ENCODE results near the gene ARHGAP30. TPM values are rescaled to one million over a fixed set of nuclear protein-coding genes. Genes with fewer than 3 reads are reported as not detected.

ARHGAP30 gene
- total RNA-seq (2012; rRNA removed) (not detected in 2 replicates), polyA plus RNA-seq (2012; rRNA removed) (0.02 and 0.03 TPM in 2 replicates), Bru-seq, nascent RNA (percentile 4 among the genes with signal in this experiment), BruChase-seq, experiment 1, labeled RNA remaining after a 6-hour chase (percentile 6 among the genes with signal in this experiment), BruChase-seq, experiment 2, labeled RNA remaining after a 2-hour chase (percentile 10 among the genes with signal in this experiment)
- not detected in 2 replicates for polyA plus RNA-seq (2012; cell fraction: cytosol; rRNA removed)
- 0.05 TPM in 1 of 2 replicates, not detected in the other for polyA plus RNA-seq (2012; cell fraction: nucleus; rRNA removed; ENCODE audit: low replicate concordance)
- long read RNA-seq = 0 reads

- no peaks in the 10 kb centered on the region for H3K79me1 ChIP-seq (ENCODE audit: low read depth in 1 of 2, low read length in 2 of 2)
- no peak within 1 kb of the TSS for H3K18ac ChIP-seq (ENCODE audit: low read depth, low read length)
- no peak within 1 kb of the TSS for H4K5ac ChIP-seq (ENCODE audit: low read depth, low read length)
- no peaks in the 10 kb centered on the region for H3K4me1 ChIP-seq (ENCODE audit: control insufficient read depth, insufficient read depth, low read length)
- no peaks in the 10 kb centered on the region for H3K36me3 ChIP-seq (ENCODE audit: control insufficient read depth, insufficient read depth, low read length)
- H2BK120ac ChIP-seq (ENCODE audit: low read depth, low read length) = no peak within 1 kb of the TSS
- no peak for DNase-seq
- H2AFZ ChIP-seq (replicated peaks; ENCODE audit: low read length, poor library complexity) = peak within 1 kb of the TSS; percentile 63
- ATAC-seq (ENCODE audit: low read depth) = no peak
- in situ Hi-C loops (cut with MboI; ENCODE audit: low sequenced_read_pairs) (no loop called here), intact Hi-C loops (cut with micrococcal nuclease) (no loop called here), dilution Hi-C loops (cut with HindIII; ENCODE audit: low sequenced_read_pairs, unreplicated experiment) (no loop called here)
- no peak within 1 kb of the TSS for H4K91ac ChIP-seq (ENCODE audit: insufficient read depth, low read depth, low read length)
- H2BK15ac ChIP-seq (ENCODE audit: low read depth, low read length) = no peak within 1 kb of the TSS
- no TSS peak for BruUV-seq (replicated peaks)
- H4K8ac ChIP-seq (ENCODE audit: low read depth in 2 of 2, low read length in 2 of 2) = no peak within 1 kb of the TSS
- no peak within 1 kb of the TSS for H2BK20ac ChIP-seq (ENCODE audit: low read depth, low read length)
- H4K20me1 ChIP-seq (ENCODE audit: insufficient read depth, low read length) = no peaks in the 10 kb centered on the region; the same call in none of the 2 replicates
- H3K4me2 ChIP-seq (ENCODE audit: low read depth, low read length) = no peak within 1 kb of the TSS
- no peak within 1 kb of the TSS for H3K56ac ChIP-seq (ENCODE audit: extremely low read depth, insufficient read depth, low read length)
- no peak within 1 kb of the TSS for H2BK5ac ChIP-seq (ENCODE audit: low read depth, low read length, poor library complexity, severe bottlenecking)
- no peak within 1 kb of the TSS for H3K4ac ChIP-seq (ENCODE audit: low read depth, low read length)
- no peak within 1 kb of the TSS for H3K4me3 ChIP-seq (ENCODE audit: insufficient read depth, low read depth, low read length)
- H2AK5ac ChIP-seq (ENCODE audit: low read depth, low read length) = no peak within 1 kb of the TSS; the same call in 1 of the 2 replicates
- no peak for TF ChIP-seq MAFK (IDR thresholded peaks at IDR 0.05; ENCODE audit: low read depth, low read length)
- TF ChIP-seq FOS (IDR thresholded peaks at IDR 0.05; ENCODE audit: low read depth, low read length) = no peak
- no peak for TF ChIP-seq SMC3 (IDR thresholded peaks at IDR 0.05; ENCODE audit: low read depth, low read length)
- no peak within 1 kb of the TSS for H3K9ac ChIP-seq (ENCODE audit: low read depth, low read length)
- H3K23ac ChIP-seq (ENCODE audit: low read depth, low read length) = no peak within 1 kb of the TSS
- H3K9me3 ChIP-seq (ENCODE audit: control insufficient read depth, insufficient read depth, low read length) = no peaks in the 10 kb centered on the region
- peak within 1 kb of the TSS; percentile 28 for H2AK9ac ChIP-seq (replicated peaks; ENCODE audit: low read depth, low read length, poor library complexity)
- WGBS, 2 experiments (ENCODE audit: extremely low coverage in 2 of 2, insufficient read length in 1 of 2) = 60% methylated on average over 1 of the region's 9 CpGs; no CpG with 5 or more reads in 1 of the 2 experiments
- no peaks in the 10 kb centered on the region for H3K9me1 ChIP-seq (ENCODE audit: insufficient read depth, low read length)
- CTCF ChIA-PET = no interaction called here
- no peak within 1 kb of the TSS for H3K14ac ChIP-seq (replicated peaks; ENCODE audit: low read depth, low read length)
- no peaks in the 10 kb centered on the region; the same call in 1 of the 2 replicates for H3K27me3 ChIP-seq (ENCODE audit: control insufficient read depth, insufficient read depth, low read length)
- H3K27ac ChIP-seq (ENCODE audit: insufficient read depth, low read length) = no peak within 1 kb of the TSS
- POLR2A ChIA-PET (ENCODE audit: unreplicated experiment) = no interaction called here
Measured at GRCh38 chr1:161069731-161070270, at the start of gene ARHGAP30. ARHGAP30 (minus strand) TSS chr1:161069891; CDS start chr1:161069624, 267 bp downstream.

Measured in IMR-90 (cell line).